OCI-LY3 (cell line): ENCODE results near the gene CPLX3.

Source experiments
- H2AFZ ChIP-seq: fragments of 200-600, 300-600 bp; shearing (Covaris generic); 2 replicates; pipeline ENCODE4 v1.6.0; 2014; ENCODE audit warnings: antibody characterized with exemption, low read depth, low read length
- H3K27ac ChIP-seq: fragments of 200-600, 300-600 bp; sonication (generic); 2 replicates; pipeline ENCODE4 v1.5.1; 2014; ENCODE audit warnings: mild to moderate bottlenecking, low read length, moderate library complexity, mixed read lengths
- H3K27me3 ChIP-seq: fragments of 200-600, 300-600 bp; sonication (generic); 2 replicates; pipeline ENCODE4 v1.6.1; 2014; ENCODE audit warnings: low read depth, low read length, mixed read lengths
- H3K36me3 ChIP-seq: fragments of 200-600, 300-600 bp; sonication (generic); replicated peaks from 2 replicates; pipeline ENCODE3; 2014; ENCODE audit warnings: low read depth, low read length, mixed read lengths
- H3K4me1 ChIP-seq: fragments of 300-600, 200-600 bp; sonication (generic); 2 replicates; pipeline ENCODE4 v1.6.1; 2014; ENCODE audit warnings: low read length, mixed read lengths
- H3K4me2 ChIP-seq: fragments of 200-600, 300-600 bp; sonication (generic); 2 replicates; pipeline ENCODE4 v1.6.1; 2014; ENCODE audit warnings: low read length, mixed read lengths
- H3K4me3 ChIP-seq: fragments of 300-600, 200-600 bp; sonication (generic); 2 replicates; pipeline ENCODE4 v1.5.1; 2014; ENCODE audit warnings: antibody characterized with exemption, mild to moderate bottlenecking, low read length, moderate library complexity
- H3K79me2 ChIP-seq: fragments of 300-600, 200-600 bp; shearing (Covaris generic); 2 replicates; pipeline ENCODE4 v1.6.1; 2014; ENCODE audit warnings: mild to moderate bottlenecking, low read length, mixed read lengths
- H3K9ac ChIP-seq: fragments of 300-600, 200-600 bp; shearing (Covaris generic); 2 replicates; pipeline ENCODE4 v1.6.0; 2014; ENCODE audit warnings: mild to moderate bottlenecking, low read length, moderate library complexity
- H3K9me3 ChIP-seq: fragments of 200-600, 300-600 bp; shearing (Covaris generic); 2 replicates; pipeline ENCODE4 v1.6.1; 2014; ENCODE audit warnings: low read length, mixed read lengths; ENCODE audit not compliant: insufficient read depth
- H4K20me1 ChIP-seq: fragments of 200-600, 300-600 bp; sonication (generic); 2 replicates; pipeline ENCODE4 v1.6.1; 2016; ENCODE audit warnings: low read length, mixed read lengths; ENCODE audit not compliant: insufficient read depth
- CTCF ChIP-seq: fragments of 200-600, 300-600 bp; sonication (generic); IDR thresholded peaks from 2 replicates; pipeline ENCODE4 v1.5.1; 2014; ENCODE audit warnings: antibody characterized with exemption, low read length, low read depth
- EZH2phosphoT487 ChIP-seq: fragments of 200-600 bp; shearing (Covaris generic); IDR thresholded peaks from 2 replicates; pipeline ENCODE4 v1.6.1; 2018; ENCODE audit warnings: antibody characterized with exemption, mixed run types, low read depth

CPLX3 gene

GRCh38 chr15:74782259-74783071 is 44.0 kb upstream of the CPLX3 start:
- peaks cover 80% of the 10 kb centered on the region for H3K4me1 ChIP-seq
- H3K79me2 ChIP-seq = peaks cover 95% of the 10 kb centered on the region

GRCh38 chr15:74783072-74783807 is 43.2 kb upstream of the CPLX3 start:
- H4K20me1 ChIP-seq = no peaks in the 10 kb centered on the region
- peak overlapping the region; percentile 93 for H3K4me3 ChIP-seq
- peak overlapping the region; percentile 100 for H3K4me2 ChIP-seq
- H3K27me3 ChIP-seq = no peaks in the 10 kb centered on the region
- no peak for TF ChIP-seq EZH2phosphoT487
- TF ChIP-seq CTCF = no peak
- H3K27ac ChIP-seq = peak overlapping the region; percentile 97
- H3K9me3 ChIP-seq = no peaks in the 10 kb centered on the region; the same call in 1 of the 2 replicates
- peaks cover 51% of the 10 kb centered on the region for H3K36me3 ChIP-seq
- peak overlapping the region; percentile 100 for H3K9ac ChIP-seq
- H2AFZ ChIP-seq = no peak overlapping the region
- peaks cover 80% of the 10 kb centered on the region for H3K4me1 ChIP-seq
- H3K79me2 ChIP-seq = peaks cover 99% of the 10 kb centered on the region

More at GRCh38 chr15:74782259-74783071, 44.0 kb upstream of the CPLX3 start:
- Histone ChIP-seq H3K27ac (peak overlapping the region; percentile 97), H3K9ac (peak overlapping the region; percentile 100), H3K4me2 (peak overlapping the region; percentile 100), H3K27me3 (no peaks in the 10 kb centered on the region), H4K20me1 (no peaks in the 10 kb centered on the region), H3K36me3 (peaks cover 48% of the 10 kb centered on the region), H2AFZ (no peak overlapping the region), H3K9me3 (no peaks in the 10 kb centered on the region), H3K4me3 (peak overlapping the region; percentile 93)
- TF ChIP-seq EZH2phosphoT487 (no peak), CTCF (no peak)

DNA sequence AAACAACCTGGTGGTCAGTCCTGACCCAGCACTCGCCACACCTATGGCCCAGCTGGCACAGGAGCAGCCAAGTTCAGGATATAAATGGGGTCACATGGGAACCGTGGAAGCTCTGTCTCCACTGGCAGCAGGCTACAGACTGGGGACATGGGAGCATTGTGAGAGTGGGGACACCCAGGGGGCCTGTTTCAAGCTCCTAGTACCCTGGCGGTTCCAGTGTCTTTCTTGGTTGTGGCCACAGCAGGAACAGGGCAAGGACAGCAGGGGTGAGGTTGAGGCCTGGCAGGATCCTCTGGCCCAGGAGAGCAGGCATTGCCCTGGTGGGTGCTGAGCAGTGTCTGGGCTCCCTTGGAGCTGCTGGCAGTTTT is 42.6 kb upstream of the CPLX3 start:
- Histone ChIP-seq H3K36me3 (peaks cover 56% of the 10 kb centered on the region), H3K4me2 (peak overlapping the region; percentile 100), H3K79me2 (peaks cover 99% of the 10 kb centered on the region), H3K9me3 (no peaks in the 10 kb centered on the region; the same call in 1 of the 2 replicates), H3K27ac (peak overlapping the region; percentile 97), H3K4me1 (peaks cover 80% of the 10 kb centered on the region), H3K27me3 (no peaks in the 10 kb centered on the region), H3K9ac (peak overlapping the region; percentile 100), H3K4me3 (peak overlapping the region; percentile 93), H4K20me1 (no peaks in the 10 kb centered on the region), H2AFZ (no peak overlapping the region)
- TF ChIP-seq CTCF (no peak), EZH2phosphoT487 (no peak)
